Body of pancreas (tissue), 4 donors: Measurements from ENCODE around the gene MREG.

Experiments
- POLR2A ChIP-seq, 3 donors: fragments of 450-650 bp; IDR thresholded peaks; one replicate each; pipeline ENCODE4 v1.6.1; 2016; ENCODE audit warnings: antibody characterized with exemption in 3 of 3, mild to moderate bottlenecking in 2 of 3
- TF ChIP-seq, protein P1 (sequence below), 7 experiments: fragments of 450-650 bp in 4 of 7; fragments of 200-600 bp in 3 of 7; sonication (generic) in 3 of 7; IDR thresholded peaks; one replicate each; pipeline ENCODE4 v1.5.1; 2016 to 2019; ENCODE audit warnings: antibody characterized with exemption in 7 of 7

DNA sequence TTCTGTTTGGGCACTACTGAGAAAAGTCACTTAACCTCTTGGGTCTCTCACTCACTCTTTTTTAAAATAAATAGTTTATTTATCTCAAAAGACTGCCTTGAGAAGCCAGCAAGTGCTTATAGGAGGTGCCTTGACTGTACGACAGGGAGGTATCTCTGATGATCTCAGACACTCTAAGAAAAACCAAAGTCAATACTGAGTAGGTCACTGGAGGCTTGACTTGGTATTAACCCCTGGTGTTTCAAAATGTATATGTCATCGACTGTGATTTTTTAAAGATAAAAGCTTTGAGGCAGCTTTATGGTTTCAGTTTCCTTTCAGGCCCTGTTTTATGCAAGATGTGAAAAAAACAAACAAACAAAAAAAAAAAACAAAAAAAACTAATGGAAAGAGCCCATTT, 33.7 kb downstream of the MREG start:
- TF ChIP-seq, protein P1, sequence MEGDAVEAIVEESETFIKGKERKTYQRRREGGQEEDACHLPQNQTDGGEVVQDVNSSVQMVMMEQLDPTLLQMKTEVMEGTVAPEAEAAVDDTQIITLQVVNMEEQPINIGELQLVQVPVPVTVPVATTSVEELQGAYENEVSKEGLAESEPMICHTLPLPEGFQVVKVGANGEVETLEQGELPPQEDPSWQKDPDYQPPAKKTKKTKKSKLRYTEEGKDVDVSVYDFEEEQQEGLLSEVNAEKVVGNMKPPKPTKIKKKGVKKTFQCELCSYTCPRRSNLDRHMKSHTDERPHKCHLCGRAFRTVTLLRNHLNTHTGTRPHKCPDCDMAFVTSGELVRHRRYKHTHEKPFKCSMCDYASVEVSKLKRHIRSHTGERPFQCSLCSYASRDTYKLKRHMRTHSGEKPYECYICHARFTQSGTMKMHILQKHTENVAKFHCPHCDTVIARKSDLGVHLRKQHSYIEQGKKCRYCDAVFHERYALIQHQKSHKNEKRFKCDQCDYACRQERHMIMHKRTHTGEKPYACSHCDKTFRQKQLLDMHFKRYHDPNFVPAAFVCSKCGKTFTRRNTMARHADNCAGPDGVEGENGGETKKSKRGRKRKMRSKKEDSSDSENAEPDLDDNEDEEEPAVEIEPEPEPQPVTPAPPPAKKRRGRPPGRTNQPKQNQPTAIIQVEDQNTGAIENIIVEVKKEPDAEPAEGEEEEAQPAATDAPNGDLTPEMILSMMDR (IDR thresholded peaks at IDR 0.05), result no peak
- no peak for TF ChIP-seq POLR2A (IDR thresholded peaks at IDR 0.05)
